ENCODE measurements around the gene C11orf68.
"Not testable (repeated sequence)": the region's sequence is repeated elsewhere in the genome, so short reads cannot be mapped to it uniquely, and the experiment has no call there.

Gene C11orf68

GRCh38 chr11:65918211-65919140, at the start of gene C11orf68:
TSS of gene C11orf68 (minus strand) at chr11:65919062. CDS start at chr11:65919031, 31 bp downstream.
- DNase-seq, result no peak

DNA sequence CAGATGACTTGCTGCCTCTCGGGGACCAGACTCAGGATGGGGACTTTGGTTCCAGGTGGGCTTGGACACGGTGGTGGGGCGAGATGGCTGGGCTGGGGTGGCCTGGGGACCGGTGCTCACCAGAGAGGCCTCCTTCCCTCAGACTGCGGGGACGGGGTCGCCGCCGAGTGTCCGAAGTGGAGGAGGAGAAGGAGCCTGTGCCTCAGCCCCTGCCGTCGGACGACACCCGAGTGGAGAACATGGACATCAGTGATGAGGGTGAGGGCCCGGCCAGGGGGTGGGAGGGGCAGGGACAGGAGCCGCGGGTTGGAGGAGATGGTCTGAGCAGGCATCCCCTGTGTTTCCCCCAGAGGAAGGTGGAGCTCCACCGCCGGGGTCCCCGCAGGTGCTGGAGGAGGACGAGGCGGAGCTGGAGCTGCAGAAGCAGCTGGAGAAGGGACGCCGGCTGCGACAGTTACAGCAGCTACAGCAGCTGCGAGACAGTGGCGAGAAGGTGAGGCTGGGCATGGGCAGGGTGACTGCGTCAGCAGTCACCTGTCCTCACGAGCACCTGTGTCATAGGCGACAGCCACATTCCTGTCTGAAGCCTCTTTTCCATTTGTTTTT, 48.6 kb upstream of the C11orf68 start:
- no peak for DNase-seq

- no peak for DNase-seq
These were observed 47.3 kb upstream of the C11orf68 start for GRCh38 chr11:65965986-65966762.

DNA sequence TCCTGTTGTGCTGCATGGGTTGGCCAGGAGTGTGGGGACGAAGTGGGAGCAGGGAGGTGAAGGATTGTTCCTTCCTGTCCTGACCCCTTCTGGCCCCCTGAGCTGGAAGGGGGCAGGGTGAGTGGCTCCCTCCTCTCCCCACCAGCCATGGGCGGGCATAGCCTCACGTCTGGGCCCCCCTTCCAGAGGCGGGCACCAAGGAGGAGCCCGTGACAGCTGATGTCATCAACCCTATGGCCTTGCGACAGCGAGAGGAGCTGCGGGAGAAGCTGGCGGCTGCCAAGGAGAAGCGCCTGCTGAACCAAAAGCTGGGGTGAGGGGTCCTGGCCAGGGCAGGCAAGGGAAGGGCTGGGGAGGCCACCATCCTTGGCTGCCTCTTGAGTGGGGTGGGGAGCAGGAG, 46.0 kb upstream of the C11orf68 start:
- no peak for DNase-seq

- DNase-seq, result no peak
These were observed 43.3 kb upstream of the C11orf68 start for GRCh38 chr11:65962141-65962564.

- peak; percentile 92 to 94 for DNase-seq
These were observed 42.6 kb upstream of the C11orf68 start, which contains the start of gene SART1 for GRCh38 chr11:65961267-65962140. TSS of gene SART1 (plus strand) at chr11:65961734. CDS start at chr11:65961781, 47 bp downstream.

- DNase-seq, result no peak
These were observed 42.0 kb upstream of the C11orf68 start for GRCh38 chr11:65960824-65961266.

DNA sequence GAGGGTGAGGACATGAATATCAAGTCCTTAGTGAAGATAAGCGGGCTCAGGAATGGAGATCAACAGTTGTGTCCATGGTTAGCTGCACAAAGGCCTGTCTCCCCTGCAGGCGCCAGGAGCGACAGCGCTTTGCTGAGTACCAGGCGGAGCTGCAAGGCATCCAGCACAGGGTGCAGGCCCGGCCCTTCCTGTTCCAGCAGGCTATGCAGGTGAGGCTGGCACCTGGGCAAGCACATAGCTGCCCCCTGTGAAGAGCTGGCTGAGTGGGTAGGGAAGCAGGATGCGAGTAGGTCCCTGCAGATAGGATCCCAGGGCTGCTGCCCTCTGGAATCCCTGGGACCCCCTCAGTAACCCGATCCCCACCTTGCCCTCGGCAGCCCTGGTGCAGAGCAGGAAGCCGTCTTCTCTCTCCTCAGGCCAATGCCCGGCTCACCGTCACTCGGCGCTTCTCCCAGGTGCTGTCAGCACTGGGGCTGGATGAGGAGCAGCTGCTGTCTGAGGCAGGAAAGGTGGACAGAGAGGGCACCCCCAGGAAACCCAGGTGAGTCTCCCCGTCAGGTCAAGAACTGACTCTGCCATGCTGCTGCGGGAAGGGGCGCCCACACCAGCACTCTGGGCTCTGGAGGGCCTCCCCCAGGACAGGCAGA, 40.0 kb upstream of the C11orf68 start:
- no peak for DNase-seq

DNA sequence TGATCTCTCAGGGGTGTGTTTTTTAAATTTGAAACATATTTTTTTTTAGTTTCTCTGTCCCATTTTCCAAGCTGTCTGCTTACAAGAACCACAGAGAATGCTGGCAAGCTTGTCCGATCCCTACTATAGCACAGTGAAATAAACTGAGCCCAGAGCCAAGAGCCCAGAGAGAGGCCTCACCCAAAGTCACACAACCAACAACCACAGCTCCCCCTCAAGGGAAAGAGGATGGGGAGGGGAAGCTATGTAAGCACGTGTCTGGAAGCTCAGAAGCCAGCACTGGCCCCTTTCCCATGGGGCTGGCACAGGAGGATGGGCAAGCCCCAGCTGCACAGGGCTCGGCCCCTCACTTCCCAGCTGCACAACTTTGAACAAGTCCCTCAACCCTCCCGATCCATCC, 39.4 kb upstream of the C11orf68 start:
- no peak for DNase-seq

- no peak for DNase-seq
These were observed 35.9 kb upstream of the C11orf68 start for GRCh38 chr11:65954771-65955170.

DNA sequence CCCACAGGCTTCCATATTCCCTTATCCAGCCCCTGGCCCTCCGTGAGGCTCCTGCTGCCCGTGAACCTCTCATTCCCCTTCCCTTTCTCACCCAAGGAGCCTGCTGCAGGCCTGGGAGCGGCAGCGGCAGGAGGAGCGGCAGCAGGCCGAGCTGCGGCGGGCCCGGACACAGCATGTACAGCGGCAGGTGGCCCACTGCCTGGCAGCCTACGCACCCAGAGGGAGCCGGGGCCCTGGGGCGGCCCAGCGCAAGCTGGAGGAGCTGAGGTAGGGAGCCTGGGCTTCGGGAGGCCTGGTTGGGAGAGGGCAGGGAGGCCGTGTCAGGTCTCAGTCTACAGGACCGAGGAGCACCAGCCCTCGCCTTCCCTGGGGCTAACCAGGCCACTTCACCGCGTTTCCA, 34.6 kb upstream of the C11orf68 start:
- DNase-seq, result no peak

DNA sequence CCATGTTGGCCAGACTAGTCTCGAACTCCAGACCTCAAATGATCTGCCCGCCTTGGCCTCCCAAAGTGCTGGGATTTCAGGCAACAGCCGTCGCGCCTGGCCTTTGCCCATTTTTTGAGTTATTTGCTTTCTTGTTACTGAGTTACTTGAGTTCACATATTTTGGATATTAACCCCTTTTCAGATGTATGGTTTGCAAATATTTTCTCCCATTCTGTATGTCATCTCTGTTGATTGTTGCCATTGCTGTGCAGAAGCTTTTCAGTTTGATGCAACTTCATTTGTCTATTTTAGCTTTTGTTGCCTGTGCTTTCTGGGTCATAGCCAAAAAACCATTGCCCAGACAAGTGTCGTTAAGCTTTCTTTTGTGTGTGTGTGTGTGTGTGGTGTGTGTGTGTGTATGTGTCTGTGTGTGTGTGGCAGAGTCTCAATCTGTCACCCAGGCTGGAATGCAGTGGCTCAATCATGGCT, 33.2 kb upstream of the C11orf68 start:
- DNase-seq, result no peak

GRCh38 chr11:65951641-65952040, 32.8 kb upstream of the C11orf68 start:
- not testable (repeated sequence) for DNase-seq

DNA sequence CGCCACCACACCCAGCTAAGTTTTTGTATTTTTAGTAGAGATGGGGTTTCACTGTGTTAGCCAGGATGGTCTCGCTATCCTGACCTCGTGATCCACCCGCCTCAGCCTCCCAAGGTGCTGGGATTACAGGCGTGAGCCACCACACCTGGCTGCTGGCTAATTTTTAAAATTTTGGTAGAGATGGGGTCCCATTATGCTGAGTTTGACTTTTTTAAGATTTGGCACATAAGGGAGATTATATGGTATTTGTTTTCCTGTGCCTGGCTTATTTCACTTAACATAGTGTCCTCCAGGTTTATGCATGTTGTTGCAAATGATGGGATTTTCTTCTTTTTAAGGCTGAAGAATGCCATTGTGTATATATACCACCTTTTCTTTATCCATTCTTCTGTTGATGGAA, 31.8 kb upstream of the C11orf68 start:
- DNase-seq, result not testable (repeated sequence)

- DNase-seq, result no peak
These were observed 28.8 kb upstream of the C11orf68 start for GRCh38 chr11:65947603-65948125.

- DNase-seq, result no peak
These were observed 28.3 kb upstream of the C11orf68 start for GRCh38 chr11:65947133-65947532.

DNA sequence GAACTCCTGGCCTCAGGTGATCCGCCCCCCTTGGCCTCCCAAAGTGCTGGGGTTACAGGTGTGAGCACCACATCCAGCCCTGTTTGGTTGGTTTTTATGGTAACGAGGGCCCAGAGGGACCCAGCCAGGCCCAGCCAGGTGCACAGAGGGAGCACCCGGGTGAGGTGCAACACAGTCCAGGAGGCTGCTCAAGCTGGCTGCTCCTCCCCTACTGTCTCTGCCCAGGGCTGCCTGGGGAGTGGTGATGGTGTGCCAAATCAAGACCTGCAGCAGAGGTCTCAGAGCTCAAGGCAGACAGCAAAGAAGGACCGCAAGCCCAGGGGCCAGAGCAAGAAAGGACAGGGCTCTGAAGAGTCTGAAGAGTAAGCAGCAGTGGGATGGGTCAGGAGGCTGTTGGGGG, 27.8 kb upstream of the C11orf68 start:
- no peak for DNase-seq

- DNase-seq, result no peak
These were observed 27.2 kb upstream of the C11orf68 start for GRCh38 chr11:65945941-65946558.

DNA sequence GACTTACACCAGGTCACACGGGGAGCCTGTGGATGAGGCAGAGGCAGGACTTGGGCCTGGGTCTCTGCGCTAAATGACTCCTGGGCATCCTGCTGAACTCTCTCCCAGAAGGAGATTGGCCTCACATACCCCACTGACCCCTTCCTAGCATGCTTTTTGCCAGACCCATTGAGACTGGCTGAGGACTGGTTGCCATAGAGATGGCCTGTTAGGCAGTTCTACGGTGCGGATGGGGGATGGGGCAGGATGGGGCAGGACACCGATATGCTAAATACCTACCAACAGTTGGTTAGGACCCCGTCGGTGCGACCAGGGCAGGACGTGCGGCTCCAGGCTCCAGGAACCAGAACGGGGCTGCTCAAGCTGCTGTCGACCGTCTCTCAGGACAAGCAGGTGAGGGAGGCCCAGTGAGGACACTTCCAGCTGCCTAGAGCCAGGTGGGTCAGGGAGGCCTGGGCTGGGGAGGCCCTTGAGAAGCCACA, 26.6 kb upstream of the C11orf68 start, which contains the start of gene TSGA10IP:
Gene TSGA10IP, plus strand, starts transcription at position 51 of the 482 bp plus-strand sequence. Its CDS starts 196 bp downstream, at position 247.
- DNase-seq, result no peak

DNA sequence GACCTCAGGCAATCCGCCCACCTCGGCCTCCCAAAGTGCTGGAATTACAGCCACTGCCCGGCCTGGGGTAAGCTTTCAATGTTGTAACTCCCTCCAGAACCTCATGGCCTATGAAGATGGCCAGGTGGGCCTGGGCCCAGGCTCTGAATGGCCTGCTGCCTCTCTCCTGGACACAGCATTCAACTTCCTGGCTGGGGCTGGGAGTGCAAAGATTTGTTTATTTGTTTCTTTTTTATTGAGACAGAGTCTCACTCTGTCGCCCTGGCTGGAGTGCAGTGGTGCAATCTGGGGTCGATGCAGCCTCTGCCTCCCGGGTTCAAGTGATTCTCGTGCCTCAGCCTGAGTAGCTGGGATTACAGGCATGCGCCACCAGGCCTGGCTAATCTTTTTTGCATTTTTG, 25.9 kb upstream of the C11orf68 start:
- no peak for DNase-seq
